ENCODE data around the gene ABCC2.

GRCh38 chr10:99841746-99842145, 59.3 kb downstream of the ABCC2 start:
- TF ChIP-seq CTCF (IDR thresholded peaks at IDR 0.05), result no peak
- no peak for TF ChIP-seq POLR2AphosphoS5 (IDR thresholded peaks at IDR 0.05)
- TF ChIP-seq POLR2A (IDR thresholded peaks at IDR 0.05), result no peak
